MCF 10A (cell line): Measurements from ENCODE around the gene TUBA3E. TPM values are rescaled to one million over a fixed set of nuclear protein-coding genes. Genes with fewer than 3 reads are reported as not detected.

ENCODE experiments used
- Bru-seq: library from RNA; stranded (reverse); fragments of 400-500 nt; gene quantifications from one replicate; lab custom pipeline; 2021; lab: Mats Ljungman, UMichigan
- BruChase-seq, 2 experiments: library from RNA; stranded (reverse); fragments of 400-500 nt; gene quantifications; one replicate each; lab custom pipeline; 2021; lab: Mats Ljungman, UMichigan
- BruUV-seq: library from RNA; stranded (reverse); fragments of 400-500 nt; replicated peaks from 2 replicates; lab custom pipeline; 2021; lab: Mats Ljungman, UMichigan
- CTCF ChIA-PET: fragments of 300-600 bp; sonication (Branson Sonifier 250); formaldehyde crosslinking; extraction: SDS; loops from one replicate; lab custom pipeline; 2021; ENCODE audit warnings: antibody characterized with exemption, inconsistent platforms; lab: Yijun Ruan, JAX
- POLR2A ChIA-PET: fragments of 300-600, 350-650 bp; sonication (Branson Sonifier 250); formaldehyde crosslinking; extraction: SDS; loops from one replicate; lab custom pipeline; 2020; ENCODE audit warnings: antibody characterized with exemption, inconsistent platforms; lab: Yijun Ruan, JAX
- DNase-seq: peaks from one replicate; pipeline ENCODE4 v3.0.0-alpha.2; 2018; ENCODE audit not compliant: unreplicated experiment
- H3K27ac Mint-ChIP-seq: one replicate; pipeline ENCODE4 v1.8.0; 2022; ENCODE audit warnings: mild to moderate bottlenecking, low read depth, mixed read lengths; ENCODE audit not compliant: unreplicated experiment
- H3K27me3 Mint-ChIP-seq: one replicate; pipeline ENCODE4 v1.8.0; 2022; ENCODE audit warnings: mixed read lengths; ENCODE audit not compliant: insufficient read depth, unreplicated experiment
- H3K36me3 Mint-ChIP-seq: one replicate; pipeline ENCODE4 v1.8.0; 2022; ENCODE audit warnings: mild to moderate bottlenecking, moderate library complexity, mixed read lengths; ENCODE audit not compliant: insufficient read depth, unreplicated experiment
- H3K4me1 Mint-ChIP-seq: one replicate; pipeline ENCODE4 v1.8.0; 2022; ENCODE audit warnings: mixed read lengths; ENCODE audit not compliant: insufficient read depth, unreplicated experiment
- H3K4me3 Mint-ChIP-seq: one replicate; pipeline ENCODE4 v1.8.0; 2022; ENCODE audit warnings: mild to moderate bottlenecking, moderate library complexity, mixed read lengths; ENCODE audit not compliant: unreplicated experiment
- H3K9me3 Mint-ChIP-seq: one replicate; pipeline ENCODE4 v1.8.0; 2022; ENCODE audit warnings: mixed read lengths; ENCODE audit not compliant: unreplicated experiment
- intact Hi-C: fragments of 100-400 bp; cut with micrococcal nuclease; formaldehyde crosslinking; loops from 2 replicates; pipeline ENCODE4 v1.14.1; 2022
- long read RNA-seq: library from polyadenylated mRNA; stranded (forward); transcript quantifications from one replicate; pipeline ENCODE4 v2.0.0, GENCODE V29; 2022
- total RNA-seq: library from RNA; stranded (reverse); gene quantifications from 2 replicates; pipeline ENCODE4 v1.2.3, GENCODE V29; 2022
- TF ChIP-seq, protein P1 (sequence below): fragments of 200-600 bp; IDR thresholded peaks from one replicate; pipeline ENCODE4 v1.8.0; 2022; ENCODE audit warnings: antibody characterized with exemption, mild to moderate bottlenecking; ENCODE audit not compliant: unreplicated experiment

The TUBA3E gene
- total RNA-seq, result not detected in 2 replicates
- not detected for Bru-seq, nascent RNA
- BruChase-seq, experiment 1, labeled RNA remaining after a 6-hour chase, result not detected
- not detected for BruChase-seq, experiment 2, labeled RNA remaining after a 2-hour chase
- long read RNA-seq, partial matches to known transcripts, result 1 of 1 reads
- long read RNA-seq, other reads (novel, unspliced or antisense), result 0 of 1 reads

DNA sequence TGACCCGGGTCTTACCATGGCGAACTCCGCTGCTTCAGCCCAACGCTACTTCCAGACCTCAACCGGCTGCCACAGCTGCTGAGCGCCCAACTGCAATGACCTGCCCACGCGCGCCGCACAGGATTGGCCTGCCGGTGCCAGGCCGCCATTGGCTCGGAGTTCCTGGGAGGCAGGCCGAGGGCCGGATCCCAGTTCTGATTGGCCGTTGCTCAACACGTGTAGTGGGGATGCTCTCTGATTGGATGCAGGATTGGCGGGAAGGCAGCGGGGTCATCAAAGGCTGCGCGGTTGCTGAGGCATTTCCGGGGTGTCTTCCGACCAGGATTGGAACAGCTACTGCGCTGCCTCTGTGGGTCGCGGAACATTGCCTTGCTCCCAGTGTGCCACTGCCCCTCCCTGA lies at the start of gene TUBA3E:
Gene TUBA3E (minus strand): TSS at position 97 of the 400 bp plus-strand sequence. CDS start 79 bp downstream, at position 18.
- no peak within 1 kb of the TSS for H3K27ac Mint-ChIP-seq
- ChIA-PET CTCF (no interaction called here), POLR2A (no interaction called here)
- no peak within 1 kb of the TSS for H3K4me3 Mint-ChIP-seq
- H3K27me3 Mint-ChIP-seq, result no peaks in the 10 kb centered on the region
- no peak for DNase-seq
- H3K36me3 Mint-ChIP-seq, result no peaks in the 10 kb centered on the region
- H3K4me1 Mint-ChIP-seq, result no peaks in the 10 kb centered on the region
- intact Hi-C loops, result no loop called here
- no peaks in the 10 kb centered on the region for H3K9me3 Mint-ChIP-seq
- TF ChIP-seq, protein P1, sequence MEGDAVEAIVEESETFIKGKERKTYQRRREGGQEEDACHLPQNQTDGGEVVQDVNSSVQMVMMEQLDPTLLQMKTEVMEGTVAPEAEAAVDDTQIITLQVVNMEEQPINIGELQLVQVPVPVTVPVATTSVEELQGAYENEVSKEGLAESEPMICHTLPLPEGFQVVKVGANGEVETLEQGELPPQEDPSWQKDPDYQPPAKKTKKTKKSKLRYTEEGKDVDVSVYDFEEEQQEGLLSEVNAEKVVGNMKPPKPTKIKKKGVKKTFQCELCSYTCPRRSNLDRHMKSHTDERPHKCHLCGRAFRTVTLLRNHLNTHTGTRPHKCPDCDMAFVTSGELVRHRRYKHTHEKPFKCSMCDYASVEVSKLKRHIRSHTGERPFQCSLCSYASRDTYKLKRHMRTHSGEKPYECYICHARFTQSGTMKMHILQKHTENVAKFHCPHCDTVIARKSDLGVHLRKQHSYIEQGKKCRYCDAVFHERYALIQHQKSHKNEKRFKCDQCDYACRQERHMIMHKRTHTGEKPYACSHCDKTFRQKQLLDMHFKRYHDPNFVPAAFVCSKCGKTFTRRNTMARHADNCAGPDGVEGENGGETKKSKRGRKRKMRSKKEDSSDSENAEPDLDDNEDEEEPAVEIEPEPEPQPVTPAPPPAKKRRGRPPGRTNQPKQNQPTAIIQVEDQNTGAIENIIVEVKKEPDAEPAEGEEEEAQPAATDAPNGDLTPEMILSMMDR, result no peak
- BruUV-seq, result no TSS peak

DNA sequence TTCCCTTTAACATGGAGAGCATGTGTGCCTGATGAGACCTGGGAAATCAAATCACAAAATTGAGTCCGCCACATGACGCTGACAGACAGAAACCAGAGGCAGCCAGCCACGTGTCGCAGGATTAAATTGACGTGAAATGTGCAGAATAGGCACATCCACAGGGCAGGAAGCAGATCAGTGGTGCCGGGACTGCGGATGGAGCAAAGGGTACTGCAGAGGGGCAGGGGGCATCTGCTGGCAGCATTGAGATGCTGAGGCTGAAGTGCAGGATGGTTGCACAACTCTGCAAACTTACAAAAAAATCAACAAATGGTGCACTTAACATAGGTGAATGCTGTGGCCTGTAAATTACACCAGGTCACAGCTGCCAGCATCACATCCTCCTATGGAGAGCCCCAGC lies 48.2 kb upstream of the TUBA3E start:
- BruUV-seq, result no TSS peak
- no peaks in the 10 kb centered on the region for H3K36me3 Mint-ChIP-seq
- TF ChIP-seq, protein P1, result no peak
- H3K27me3 Mint-ChIP-seq, result peaks cover 37% of the 10 kb centered on the region
- ChIA-PET POLR2A (no interaction called here), CTCF (no interaction called here)
- no peak overlapping the region for H3K4me3 Mint-ChIP-seq
- DNase-seq, result no peak
- H3K9me3 Mint-ChIP-seq, result no peaks in the 10 kb centered on the region
- no peak overlapping the region for H3K27ac Mint-ChIP-seq
- H3K4me1 Mint-ChIP-seq, result no peaks in the 10 kb centered on the region
- intact Hi-C loops, result no loop called here

DNA sequence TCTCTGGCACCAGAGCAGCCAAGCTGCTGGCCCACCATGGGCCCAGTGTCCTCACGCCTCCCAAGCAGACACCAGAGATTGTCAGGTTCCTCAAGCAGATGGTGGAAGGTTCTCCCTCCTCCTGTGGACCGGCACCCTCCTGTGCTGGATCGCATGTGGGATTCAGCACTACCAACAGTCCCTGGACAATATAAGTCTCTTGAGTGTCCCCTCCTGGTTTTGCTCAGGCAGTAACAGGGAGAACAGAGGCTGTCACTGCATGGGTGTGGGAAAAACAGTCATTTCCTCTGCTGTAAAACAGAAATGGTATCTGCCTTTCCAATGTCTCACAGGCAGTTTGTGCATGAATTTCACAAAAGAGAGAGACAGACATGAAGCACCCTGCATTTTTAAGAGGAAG lies 47.7 kb upstream of the TUBA3E start:
- CTCF ChIA-PET, result no interaction called here
- Mint-ChIP-seq H3K36me3 (no peaks in the 10 kb centered on the region), H3K9me3 (no peaks in the 10 kb centered on the region), H3K4me1 (peaks cover 3% of the 10 kb centered on the region), H3K27me3 (peaks cover 32% of the 10 kb centered on the region), H3K4me3 (no peak overlapping the region), H3K27ac (no peak overlapping the region)
- TF ChIP-seq, protein P1, result no peak
- DNase-seq, result no peak
- intact Hi-C loops, result no loop called here
- POLR2A ChIA-PET, result no interaction called here
- BruUV-seq, result no TSS peak

GRCh38 chr2:130243359-130243758 lies 45.1 kb upstream of the TUBA3E start:
- CTCF ChIA-PET, result no interaction called here
- BruUV-seq, result no TSS peak
- peaks cover 9% of the 10 kb centered on the region for H3K4me1 Mint-ChIP-seq
- H3K9me3 Mint-ChIP-seq, result no peaks in the 10 kb centered on the region
- POLR2A ChIA-PET, result no interaction called here
- H3K27ac Mint-ChIP-seq, result no peak overlapping the region
- H3K36me3 Mint-ChIP-seq, result no peaks in the 10 kb centered on the region
- no peak overlapping the region for H3K4me3 Mint-ChIP-seq
- H3K27me3 Mint-ChIP-seq, result peaks cover 6% of the 10 kb centered on the region
- TF ChIP-seq, protein P1, result no peak
- intact Hi-C loops, result no loop called here
- DNase-seq, result no peak
